Islet precursor cell (in vitro differentiated cells): ENCODE data around the gene LSM14B.
A peak's percentile ranks its signal among the peaks of the same experiment; 100 is the strongest.

Source experiments
- DNase-seq: peaks from one replicate; pipeline ENCODE4 v3.0.0-alpha.2; 2018

LSM14B gene

DNA sequence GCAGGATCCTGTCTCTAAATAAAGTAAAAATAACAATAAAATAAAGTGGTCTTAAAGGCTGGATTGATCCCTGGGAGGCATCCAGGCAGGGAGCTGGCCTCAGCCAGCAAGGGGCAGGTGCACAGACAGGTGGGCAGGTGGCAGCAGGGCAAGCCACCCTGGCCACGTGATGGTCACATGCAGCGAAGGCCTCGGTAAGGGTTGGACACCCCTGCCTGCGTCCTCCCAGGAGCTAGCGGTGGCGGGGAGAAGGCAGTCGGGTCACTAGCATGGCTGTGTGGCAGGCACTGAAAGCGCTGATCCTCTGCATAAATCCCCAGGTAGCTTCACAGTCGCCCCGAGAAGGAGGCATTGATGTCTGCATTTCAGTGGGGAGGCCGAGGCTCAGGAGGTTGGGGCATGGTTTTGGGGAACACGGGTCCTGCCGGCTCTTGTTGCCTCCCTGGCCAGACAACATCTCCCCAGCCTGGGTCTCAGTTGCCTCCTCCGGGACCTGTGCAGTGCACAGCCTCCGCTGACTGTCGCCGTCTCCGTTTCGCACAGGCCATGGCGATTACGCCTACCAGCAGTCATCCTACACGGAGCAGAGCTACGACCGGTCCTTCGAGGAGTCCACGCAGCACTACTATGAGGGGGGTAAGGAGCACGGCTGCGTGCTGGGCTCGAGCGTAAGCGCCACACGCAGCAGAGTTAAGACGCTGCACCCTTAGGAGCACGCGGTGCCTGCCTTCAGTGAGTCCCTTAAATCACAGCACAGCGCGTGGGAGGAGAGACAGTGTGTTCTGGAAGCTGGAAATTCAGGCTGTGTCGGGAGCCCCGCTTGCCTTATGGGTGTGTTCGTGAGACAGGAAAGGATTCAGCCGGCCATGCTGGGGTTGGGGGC is 42.8 kb downstream of the LSM14B start:
- DNase-seq = no peak

DNA sequence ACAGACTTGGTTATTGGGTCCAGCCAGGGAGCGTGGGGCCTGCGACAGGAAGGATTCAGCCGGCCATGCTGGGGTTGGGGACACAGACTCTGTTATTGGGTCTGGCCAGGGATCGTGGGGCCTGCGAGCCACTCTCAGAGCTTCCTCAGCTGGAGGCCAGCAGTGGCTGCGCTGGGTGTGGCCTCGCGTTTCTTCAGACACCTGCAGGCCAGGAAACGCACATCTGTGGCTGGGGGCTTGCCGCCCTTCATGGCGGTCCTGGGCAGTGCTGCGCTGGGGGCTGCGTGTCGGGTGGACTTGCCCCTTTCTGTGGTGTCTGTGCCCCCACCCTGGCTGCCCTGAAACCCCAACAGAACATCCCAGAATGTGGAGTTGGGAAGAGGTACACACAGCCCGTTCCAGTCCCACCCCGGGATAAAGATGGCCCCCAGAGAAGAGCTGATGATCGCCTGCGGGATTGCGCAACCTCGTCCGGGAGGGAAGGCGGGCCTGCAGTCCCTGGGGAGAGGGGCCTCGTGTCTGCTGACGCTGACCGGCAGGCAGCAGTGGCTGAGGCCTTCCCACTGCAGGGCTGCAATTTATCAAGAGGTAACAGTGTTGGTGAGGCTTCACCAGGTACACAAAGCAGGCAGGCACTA is 43.6 kb downstream of the LSM14B start:
- DNase-seq = no peak

DNA sequence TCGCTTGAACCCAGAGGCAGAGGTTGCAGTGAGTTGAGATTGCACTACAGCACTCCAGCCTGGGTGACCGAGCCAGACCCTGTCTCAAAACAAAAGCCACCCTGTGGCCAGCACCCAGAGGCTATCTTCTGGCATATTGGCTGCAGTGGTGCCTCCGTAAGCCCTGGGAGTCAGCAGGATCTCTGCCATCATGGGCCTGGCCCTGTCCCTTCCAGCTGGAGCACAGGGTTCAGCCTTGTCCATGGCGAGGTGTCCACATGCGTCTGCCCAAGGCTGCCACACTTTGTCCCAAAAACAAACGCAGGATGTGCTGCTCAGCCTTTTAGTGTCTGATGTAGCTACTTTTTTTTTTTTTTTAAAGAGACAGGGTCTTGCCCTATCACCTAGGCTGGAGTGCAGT is 45.2 kb downstream of the LSM14B start:
- no peak for DNase-seq

DNA sequence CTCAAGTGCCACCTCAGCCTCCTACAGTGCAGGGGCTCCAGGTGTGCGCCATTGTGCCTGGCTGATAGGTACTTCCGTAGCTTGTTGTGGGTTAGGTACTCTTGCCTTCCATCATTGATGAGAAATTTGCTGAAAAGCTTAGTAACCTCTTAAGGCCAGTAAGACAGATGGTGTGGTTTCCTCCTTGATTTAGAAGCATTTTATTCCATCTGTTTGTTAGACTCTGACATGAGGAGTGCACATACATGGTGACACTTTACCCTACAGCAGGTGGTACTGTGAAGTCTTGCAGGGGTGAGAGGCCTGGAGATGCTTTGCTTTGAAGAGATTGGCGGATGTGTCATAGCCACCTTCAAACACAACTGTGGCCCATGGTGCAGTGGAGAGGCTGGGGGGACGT is 45.8 kb downstream of the LSM14B start:
- no peak for DNase-seq

DNA sequence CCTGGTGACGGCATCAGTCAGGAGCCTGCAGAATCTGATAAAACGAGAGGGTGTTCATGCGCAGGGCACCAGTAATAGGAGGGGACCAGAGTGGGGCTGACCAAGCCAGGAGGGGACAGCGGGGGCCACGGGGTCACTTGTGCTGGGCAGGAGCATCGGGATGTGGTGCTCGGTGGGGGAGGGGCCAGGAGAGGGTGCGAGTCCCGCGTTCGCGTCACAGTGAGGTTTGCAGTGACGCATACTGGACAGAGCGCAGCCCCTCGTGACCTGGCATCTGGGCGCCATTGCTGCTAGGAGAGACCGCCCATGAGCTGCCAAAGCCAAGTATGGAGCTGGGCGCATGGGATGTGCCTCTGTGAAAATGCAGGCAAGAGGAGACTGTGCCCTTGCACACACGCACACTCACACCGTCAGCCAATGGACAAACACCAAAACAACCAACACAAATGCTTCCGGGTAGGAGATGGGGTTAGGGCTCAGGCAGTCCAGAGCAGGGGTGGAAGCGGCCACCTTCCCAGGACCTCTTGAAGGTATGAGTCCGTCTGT is 46.7 kb downstream of the LSM14B start:
- no peak for DNase-seq

DNA sequence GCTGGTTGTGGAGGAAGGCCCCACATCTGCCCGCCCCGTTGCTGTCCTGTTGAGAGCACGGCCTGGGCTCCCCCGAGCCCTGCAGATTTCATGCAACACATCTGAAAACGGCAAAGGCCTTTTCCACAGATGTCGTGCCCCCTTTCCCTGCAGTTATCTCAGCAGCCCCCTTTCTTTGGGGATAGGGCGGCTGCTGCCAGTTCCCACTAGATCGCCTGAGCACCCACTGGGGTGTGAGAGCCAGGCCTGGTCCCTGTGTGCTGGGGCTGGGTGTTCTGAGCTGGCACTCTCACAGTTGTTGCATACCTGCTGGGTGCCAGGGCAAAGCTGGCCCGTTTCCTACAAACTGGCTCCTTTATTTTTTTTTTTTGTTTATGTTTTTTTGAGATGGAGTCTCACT is 48.3 kb downstream of the LSM14B start:
- no peak for DNase-seq

DNA sequence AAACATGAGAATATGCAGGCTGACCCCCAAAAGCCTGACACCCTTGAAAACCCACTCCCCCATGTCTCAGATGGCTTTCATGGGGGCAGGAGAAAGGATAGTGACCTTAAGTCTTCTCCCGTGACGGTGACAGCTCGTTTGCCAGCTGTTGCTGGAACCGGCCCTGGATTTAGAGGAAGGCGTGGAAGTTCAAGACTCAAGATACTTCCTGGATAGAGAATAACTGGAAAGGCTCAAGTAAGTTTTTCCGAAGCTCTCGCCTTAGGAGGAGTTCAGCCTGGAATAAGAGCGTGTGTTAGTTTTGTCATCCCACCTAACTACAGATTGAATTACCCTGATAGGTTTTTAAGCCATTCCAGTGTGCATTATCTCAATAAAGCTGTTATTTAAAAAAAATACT is 49.0 kb downstream of the LSM14B start:
- DNase-seq = no peak

DNA sequence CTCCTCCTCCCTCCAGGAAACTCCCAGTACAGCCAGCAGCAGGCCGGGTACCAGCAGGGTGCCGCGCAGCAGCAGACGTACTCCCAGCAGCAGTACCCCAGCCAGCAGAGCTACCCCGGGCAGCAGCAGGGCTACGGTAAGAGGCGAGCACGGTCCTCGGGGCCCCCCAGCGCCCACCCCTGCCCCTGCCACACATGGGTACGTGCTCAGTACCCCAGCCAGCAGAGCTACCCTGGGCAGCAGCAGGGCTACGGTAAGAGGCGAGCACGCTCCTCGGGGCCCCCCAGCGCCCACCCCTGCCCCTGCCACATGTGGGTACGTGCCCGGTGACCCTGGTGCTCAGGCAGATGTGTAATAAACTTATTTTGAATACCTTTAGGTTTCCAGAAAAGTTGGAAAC is 50.4 kb downstream of the LSM14B start:
- DNase-seq = no peak

DNA sequence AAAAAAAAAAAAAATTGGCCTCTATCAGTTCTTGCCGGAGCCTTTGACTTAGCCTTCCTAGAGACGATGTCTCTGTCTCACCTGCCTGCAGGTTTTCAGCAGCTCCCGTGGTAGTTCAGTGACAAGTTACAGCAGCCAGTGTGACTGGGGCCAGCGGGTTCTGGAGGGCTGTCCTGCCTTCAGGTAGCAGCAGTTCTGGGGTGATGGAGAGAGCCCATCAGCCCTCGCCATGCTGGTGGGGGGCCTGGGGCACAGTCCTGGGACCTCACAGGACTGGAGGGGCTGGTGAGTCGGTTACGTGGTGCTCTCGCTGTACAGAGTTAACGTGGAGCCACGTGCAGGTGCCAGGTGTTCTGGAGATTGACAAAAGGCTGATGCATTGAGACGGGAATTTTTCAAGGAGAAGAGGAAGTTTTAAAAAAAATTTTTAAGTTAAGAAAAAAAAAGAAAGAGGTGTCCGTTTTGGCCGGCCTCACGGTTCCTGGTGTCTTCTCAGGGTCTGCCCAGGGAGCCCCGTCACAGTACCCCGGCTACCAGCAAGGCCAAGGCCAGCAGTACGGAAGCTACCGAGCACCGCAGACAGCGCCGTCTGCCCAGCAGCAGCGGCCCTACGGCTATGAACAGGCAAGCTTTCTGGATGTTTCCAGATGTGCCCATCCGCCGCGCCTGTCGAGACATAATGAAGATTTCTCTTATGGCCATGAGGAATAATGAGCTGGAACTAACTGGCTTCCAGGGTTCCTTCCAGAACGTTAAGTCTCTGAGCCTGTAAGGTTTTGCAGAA is 51.9 kb downstream of the LSM14B start:
- DNase-seq = no peak

DNA sequence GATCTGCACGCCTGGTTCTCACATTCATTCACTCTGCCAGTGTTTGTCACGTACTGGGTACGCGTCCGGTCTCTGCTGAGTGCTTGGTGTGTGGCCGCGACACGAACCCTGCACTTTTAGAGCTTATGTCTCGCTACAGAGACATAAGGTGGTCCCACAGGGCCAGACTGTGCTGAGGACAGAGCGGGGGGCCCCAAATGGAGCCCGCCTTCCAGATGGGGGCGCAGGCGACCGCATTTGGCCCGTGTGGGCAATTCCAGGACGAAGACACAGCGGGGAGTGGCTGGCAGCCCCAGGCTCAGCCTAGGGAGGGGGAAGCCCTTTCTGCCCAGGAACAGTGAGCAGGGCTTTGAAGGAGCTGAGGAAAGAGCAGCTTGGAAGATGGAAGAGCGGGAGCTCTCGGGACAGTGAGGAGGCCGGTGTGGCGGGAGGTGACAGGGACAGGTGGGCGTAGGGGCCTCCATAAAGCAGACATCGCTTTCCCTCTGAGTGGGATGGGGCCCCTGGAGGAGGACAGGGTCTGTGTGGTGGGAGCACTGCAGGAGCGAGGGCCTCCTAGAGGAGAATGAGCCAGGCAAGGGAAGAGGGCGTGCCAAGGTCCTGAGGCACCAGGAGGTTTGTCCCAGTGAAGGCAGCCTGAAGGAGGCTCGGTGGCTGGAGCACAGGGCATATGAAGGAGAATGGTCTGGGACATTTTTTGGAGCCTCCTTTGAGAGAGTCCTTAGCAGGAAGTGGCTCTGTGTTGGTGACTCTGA is 52.8 kb downstream of the LSM14B start:
- DNase-seq = no peak

DNA sequence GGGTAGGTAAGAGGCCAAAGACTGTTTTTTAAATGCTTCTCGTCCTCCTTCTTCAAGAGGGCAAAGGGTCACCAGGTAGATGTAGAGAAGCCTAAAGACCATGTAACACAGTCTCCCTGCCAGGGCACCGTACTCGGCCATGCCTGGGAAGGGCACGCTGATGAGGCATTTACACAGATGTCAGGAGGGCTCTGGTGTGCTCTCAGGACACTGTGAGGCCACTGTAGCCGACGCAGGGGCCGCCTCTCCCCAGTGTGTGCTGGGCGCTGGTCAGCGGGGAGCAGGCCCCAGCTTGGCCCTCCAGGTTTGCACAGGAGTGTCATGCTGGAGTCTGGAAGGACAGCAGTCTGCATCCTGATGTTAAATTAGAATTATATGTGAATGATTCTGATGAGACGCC is 53.4 kb downstream of the LSM14B start:
- no peak for DNase-seq

DNA sequence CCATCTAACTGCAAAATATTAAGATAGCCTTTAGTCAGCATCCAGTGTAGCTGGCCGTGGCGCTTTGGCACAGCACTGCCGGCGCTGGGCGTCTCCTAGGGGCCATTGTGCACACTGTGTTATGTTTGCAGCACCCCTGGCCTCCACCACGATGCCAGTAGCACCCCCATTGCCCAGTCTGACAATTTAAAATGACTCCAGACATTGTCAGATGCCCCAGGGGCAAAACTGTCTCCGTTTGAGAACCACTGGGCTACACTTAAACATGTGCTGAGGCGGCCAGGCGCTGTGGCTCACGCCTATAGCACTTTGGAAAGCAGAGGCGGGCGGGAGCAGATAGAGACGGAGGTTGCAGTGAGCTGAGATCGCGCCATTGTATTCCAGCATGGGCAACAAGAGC is 54.6 kb downstream of the LSM14B start:
- DNase-seq = no peak

DNA sequence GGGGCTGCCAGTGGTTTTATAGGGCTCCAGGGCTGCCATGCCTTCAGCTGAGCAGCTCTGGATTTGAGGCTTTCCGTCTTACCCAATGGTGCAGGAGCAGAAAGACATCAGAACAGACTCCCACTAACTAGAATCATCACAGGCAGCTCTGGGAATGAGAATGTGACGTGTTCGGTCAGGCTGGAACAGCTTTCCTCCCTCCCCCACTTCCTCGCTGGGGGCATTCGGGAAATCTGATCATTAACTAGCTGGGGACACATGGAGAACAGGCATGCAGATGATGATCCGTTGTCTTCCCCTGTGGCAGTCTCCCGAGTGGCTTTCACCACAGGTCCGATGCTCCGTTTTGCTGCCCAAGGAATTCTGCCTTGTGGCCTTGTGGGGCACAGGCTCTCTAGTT is 55.0 kb downstream of the LSM14B start:
- DNase-seq = no peak

DNA sequence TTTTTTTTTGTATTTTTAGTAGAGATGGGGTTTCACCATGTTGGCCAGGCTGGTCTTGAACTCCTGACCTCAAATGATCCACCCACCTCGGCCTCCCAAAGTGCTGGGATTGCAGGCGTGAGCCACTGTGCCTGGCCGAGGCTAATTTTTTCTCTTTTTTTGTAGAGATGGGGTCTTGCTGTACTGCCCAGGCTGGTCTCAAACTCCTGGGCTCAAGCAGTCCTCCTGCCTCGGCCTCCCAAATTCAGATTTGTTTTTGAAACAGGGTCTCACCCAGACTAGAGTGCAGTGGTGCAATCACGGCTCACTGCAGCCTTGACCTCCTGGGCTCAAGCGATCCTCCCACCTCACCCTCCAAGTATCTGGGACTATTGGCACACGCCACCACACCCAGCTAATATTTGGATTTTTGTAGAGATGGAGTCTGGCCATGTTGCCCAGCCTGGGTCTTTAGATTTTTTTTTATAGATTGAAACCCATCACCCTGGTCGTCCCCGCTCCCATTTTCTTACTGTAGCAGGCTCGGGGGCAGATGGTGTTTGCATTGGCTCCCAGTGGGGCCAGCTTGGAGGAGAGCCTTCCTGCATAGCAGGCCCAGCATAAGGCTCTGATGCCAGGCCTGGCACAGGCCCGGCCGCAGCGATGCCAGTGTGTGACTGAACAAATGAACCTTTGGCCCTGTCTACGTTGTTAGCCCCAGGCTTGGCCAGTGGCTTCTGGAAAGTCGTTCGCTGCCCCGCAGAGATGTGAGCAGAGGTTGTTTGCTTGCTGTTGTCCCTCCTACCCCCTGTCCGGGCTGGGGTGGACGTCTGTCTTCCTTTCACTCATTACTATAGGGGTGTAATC is 56.3 kb downstream of the LSM14B start:
- DNase-seq = no peak

DNA sequence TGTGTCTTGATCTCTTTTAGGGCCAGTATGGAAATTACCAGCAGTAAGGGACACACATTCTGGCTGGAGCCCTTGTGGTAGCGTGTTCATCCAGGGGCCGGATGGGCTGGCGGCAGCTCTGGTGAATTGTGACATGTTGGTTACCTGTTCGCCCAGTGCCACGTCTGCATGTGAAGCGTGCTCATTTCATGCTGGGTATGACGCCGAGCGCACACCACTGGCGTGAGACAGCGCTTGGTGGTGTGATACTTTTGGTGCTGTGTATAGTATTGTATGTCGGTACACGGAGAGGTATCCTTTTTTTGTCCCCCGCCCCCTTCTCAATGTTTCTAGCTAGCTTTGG is 56.9 kb downstream of the LSM14B start:
- DNase-seq = no peak

DNA sequence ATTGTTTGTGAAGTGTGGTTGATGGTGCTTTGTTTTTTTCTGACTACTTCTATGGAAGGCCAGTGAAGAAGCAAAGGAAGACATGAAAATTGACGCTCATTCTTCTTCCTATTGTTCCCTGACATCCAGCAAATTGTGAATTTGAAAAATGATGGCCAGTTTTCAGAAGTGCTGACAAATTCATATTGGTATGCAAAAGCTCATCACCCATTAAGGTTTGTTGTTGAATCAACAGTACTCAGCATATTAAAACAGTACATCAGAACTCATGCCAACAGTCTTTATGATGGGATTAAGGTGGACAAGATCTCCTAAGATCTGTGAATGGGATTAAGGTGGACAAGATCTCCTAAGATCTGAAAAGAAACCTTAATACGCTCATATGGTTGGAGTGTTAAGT is 59.5 kb downstream of the LSM14B start:
- no peak for DNase-seq

DNA sequence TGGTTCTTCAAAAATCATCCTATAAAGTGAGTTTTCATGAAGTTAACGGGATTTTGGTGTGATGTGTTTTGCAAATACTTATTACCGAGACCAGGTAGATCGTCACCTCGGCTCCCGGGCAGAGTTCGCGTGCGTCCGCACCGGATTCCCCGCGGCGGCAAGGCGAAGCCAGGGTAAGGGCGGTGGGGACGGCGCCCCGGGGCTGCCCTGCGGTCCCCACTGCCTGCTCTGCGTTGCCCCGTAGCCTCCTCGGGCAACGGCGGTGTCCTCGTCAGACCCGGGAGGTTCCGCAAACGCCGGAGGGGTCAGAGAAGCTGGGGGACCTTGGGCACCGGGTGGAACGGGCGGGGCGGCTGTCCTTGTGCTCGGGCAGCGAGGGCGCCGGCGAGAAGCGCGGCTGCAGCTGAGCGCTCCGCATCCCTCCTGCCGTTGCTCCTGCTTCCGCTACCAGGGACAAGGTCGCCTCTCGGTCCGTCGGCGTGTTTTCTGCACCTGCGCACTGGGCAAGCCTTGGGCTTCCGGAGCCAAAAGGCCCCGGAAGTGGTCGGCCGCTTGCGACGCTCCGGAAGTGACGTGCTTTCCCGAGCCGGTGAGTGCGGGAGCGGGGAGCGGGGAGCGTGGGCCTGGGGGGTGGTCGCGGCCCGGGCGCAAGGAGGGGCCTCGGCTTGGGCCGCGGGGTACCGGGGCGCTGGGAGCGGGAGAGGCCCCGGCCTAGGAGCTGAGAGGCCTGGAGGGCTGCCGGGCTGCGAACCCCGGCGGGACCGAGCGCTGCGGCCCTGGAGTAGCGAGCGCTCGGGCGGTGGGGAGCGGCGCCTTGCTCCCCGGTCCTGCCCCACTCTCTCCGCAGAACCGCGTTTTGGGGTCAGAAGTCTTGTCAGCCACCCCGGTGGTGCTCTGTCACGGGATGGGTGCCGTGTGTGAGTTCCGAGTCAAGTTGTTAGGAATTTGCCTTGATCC is 60.5 kb downstream of the LSM14B start, which contains the start of gene MTG2:
Gene MTG2, plus strand, starts transcription at position 560 of the 957 bp plus-strand sequence. CDS start 10,393 bp downstream, outside the sequence.
- DNase-seq = peak; percentile 98

DNA sequence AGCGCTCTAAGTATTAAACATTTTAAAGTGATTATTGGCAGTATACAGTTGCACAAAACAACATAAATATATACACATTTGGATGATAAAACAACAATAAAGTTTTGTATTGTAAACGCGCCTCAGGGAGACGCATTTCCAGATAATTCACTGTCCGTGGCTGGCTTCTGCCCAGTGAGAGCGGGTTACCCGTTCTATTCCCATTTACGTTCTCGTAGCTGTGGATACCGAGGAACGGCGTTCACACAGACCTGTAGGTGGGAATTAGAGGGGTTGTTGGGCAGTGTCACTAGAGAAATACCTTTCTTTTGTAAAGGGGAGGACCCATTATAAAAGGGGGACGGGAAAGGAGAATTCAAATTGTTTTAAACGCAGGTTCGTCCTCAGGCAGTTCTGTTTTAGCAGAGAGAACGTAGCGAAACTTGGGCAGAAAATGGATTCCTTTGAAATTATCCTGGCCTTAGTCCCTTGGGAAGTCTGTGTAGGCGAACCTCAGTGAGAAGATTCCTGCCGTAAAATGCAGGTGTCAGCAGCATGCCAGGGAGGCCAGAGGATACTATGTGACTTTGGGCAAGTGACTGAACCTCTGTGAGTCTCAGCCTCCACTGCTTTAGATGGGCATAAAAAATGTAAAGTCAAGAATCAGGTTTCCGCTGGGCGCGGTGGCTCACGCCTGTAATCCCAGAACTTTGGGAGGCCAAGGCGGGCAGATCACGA is 61.3 kb downstream of the LSM14B start:
- DNase-seq = no peak
